Upper lobe of right lung (tissue), 1 donor: Measurements from ENCODE around the gene THAP3. TPM values are rescaled to one million over a fixed set of nuclear protein-coding genes. Genes with fewer than 3 reads are reported as not detected.

ENCODE experiments used
- ATAC-seq: fragments of 200-7000 bp; cut with Tn5 transposase; one replicate; pipeline ENCODE4 v1.9.1; 2020; ENCODE audit warnings: mild to moderate bottlenecking, moderate library complexity
- DNase-seq: peaks from one replicate; pipeline ENCODE4 v3.0.0-alpha.2; 2020
- H3K27ac ChIP-seq: fragments of 200-600 bp; one replicate; pipeline ENCODE4 v1.8.0; 2022
- H3K27me3 ChIP-seq: fragments of 200-600 bp; one replicate; pipeline ENCODE4 v1.8.0; 2022; ENCODE audit warnings: mild to moderate bottlenecking
- H3K36me3 ChIP-seq: fragments of 200-600 bp; one replicate; pipeline ENCODE4 v1.8.0; 2022
- H3K4me1 ChIP-seq: fragments of 200-600 bp; one replicate; pipeline ENCODE4 v1.8.0; 2022
- H3K4me3 ChIP-seq: fragments of 200-600 bp; one replicate; pipeline ENCODE4 v1.8.0; 2022; ENCODE audit warnings: mild to moderate bottlenecking
- H3K9me3 ChIP-seq: fragments of 200-600 bp; one replicate; pipeline ENCODE4 v1.8.0; 2022
- intact Hi-C: fragments of 100-400 bp; cut with DNase I; formaldehyde crosslinking; loops from one replicate; pipeline ENCODE4 v1.11.0; 2022
- total RNA-seq: library from RNA; stranded (reverse); fragmentation: NEBNext Ultra II Directional; extraction: Animal tissue kit (Norgen Biotek cat#: 25700); gene quantifications from one replicate; pipeline ENCODE4 v1.2.1, GENCODE V29; 2021
- TF ChIP-seq, protein P1 (sequence below): fragments of 200-600 bp; IDR thresholded peaks from one replicate; pipeline ENCODE4 v1.8.0; 2022; ENCODE audit warnings: antibody characterized with exemption
- donor health status: DM: no; HTN: yes; CAD: no; lungs with severe emphysema.

The THAP3 gene
- total RNA-seq, 1 donor from 2014 or later = 15.3 TPM

DNA sequence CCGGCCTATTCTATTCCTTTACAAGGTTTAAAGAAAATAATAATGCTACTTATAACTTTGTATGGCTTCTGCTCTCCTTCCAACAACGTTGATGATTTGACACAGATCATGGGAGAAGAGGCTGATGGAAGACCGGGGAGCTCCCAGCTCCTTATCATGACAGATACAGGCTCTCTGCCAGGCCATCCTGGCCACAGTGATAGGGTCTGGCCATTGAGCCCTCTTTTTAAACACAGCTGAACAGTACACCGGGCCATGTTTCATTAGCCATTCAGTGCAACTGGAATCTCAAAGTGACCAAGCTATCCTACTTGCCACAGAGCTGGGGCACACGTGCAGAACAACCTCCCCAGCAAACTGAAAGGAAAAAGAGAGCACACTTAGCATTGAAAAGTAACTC, 42.0 kb downstream of the THAP3 start:
- H3K27me3 ChIP-seq = no peaks in the 10 kb centered on the region
- H3K4me1 ChIP-seq = no peaks in the 10 kb centered on the region
- H3K9me3 ChIP-seq = no peaks in the 10 kb centered on the region
- ATAC-seq (no peak), DNase-seq (no peak)
- intact Hi-C loops = no loop called here
- TF ChIP-seq, protein P1, sequence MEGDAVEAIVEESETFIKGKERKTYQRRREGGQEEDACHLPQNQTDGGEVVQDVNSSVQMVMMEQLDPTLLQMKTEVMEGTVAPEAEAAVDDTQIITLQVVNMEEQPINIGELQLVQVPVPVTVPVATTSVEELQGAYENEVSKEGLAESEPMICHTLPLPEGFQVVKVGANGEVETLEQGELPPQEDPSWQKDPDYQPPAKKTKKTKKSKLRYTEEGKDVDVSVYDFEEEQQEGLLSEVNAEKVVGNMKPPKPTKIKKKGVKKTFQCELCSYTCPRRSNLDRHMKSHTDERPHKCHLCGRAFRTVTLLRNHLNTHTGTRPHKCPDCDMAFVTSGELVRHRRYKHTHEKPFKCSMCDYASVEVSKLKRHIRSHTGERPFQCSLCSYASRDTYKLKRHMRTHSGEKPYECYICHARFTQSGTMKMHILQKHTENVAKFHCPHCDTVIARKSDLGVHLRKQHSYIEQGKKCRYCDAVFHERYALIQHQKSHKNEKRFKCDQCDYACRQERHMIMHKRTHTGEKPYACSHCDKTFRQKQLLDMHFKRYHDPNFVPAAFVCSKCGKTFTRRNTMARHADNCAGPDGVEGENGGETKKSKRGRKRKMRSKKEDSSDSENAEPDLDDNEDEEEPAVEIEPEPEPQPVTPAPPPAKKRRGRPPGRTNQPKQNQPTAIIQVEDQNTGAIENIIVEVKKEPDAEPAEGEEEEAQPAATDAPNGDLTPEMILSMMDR = no peak
- peaks cover 19% of the 10 kb centered on the region for H3K36me3 ChIP-seq
- no peak overlapping the region for H3K4me3 ChIP-seq
- no peak overlapping the region for H3K27ac ChIP-seq

DNA sequence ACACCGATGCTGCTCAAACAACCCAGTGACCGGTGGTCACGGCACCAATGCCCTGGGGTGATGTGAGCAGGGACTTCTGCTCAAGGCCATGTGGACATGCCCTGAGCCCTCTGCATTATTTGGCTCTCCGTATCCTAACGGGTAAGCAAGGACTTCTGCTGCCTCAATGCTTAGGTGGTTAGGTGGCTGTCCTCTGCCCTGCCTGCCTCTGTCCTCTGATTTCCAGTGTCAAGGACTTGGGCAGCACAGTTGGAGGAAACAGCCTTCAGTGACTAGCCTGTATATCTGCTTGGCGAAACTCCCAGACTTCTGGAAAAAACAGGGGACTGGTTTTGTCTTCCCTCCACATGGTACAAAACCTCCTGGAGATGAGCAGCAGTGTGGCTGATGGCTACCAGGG, 42.5 kb downstream of the THAP3 start:
- intact Hi-C loops = no loop called here
- no peak for DNase-seq
- H3K4me3 ChIP-seq = no peak overlapping the region
- no peak overlapping the region for H3K27ac ChIP-seq
- no peaks in the 10 kb centered on the region for H3K27me3 ChIP-seq
- TF ChIP-seq, protein P1 = no peak
- H3K9me3 ChIP-seq = no peaks in the 10 kb centered on the region
- H3K36me3 ChIP-seq = peaks cover 19% of the 10 kb centered on the region
- no peak for ATAC-seq
- H3K4me1 ChIP-seq = no peaks in the 10 kb centered on the region

DNA sequence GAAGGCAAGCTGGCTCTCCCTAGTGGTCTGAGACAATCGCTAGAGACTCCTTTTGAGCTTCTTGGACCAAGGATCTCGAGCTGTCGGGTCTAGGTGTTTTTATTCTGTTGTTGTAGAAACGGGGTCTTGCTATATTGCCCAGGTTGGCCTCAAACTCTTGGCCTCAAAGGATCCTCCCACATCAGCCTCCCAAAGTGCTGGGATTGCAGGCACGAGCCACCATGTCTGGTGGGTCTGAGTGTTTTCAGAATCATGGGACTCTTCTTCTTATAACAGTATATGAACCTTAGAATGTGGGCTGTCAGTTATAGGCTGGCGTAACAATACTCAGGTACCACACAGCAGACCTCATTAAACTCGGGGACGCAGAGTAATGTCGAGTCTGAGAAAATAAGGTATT, 43.8 kb downstream of the THAP3 start:
- no peaks in the 10 kb centered on the region for H3K4me1 ChIP-seq
- TF ChIP-seq, protein P1 = no peak
- DNase-seq = no peak
- H3K9me3 ChIP-seq = no peaks in the 10 kb centered on the region
- intact Hi-C loops = no loop called here
- H3K27me3 ChIP-seq = no peaks in the 10 kb centered on the region
- H3K36me3 ChIP-seq = peaks cover 19% of the 10 kb centered on the region
- ATAC-seq = no peak
- no peak overlapping the region for H3K27ac ChIP-seq
- H3K4me3 ChIP-seq = no peak overlapping the region

DNA sequence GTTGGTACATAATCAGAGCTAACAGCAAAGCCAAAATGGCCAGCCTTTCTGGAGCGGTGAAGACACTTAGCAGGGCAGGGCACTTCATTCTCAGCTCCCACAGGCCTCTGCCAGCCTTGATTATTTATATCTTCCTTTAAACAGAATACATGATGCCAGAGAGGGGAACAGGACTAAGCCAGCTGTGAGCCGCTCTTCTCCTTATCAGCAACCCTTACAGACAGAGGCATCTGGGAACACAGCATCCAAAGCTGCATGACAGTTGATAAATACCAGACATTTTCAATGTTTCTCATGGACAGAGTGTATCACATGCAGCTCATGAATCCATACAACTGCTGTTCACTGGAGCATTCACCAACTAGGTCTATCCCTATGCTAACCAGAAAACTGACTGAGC, 47.9 kb downstream of the THAP3 start:
- Histone ChIP-seq H3K27me3 (no peaks in the 10 kb centered on the region), H3K27ac (no peak overlapping the region), H3K9me3 (no peaks in the 10 kb centered on the region), H3K4me3 (no peak overlapping the region), H3K36me3 (peaks cover 23% of the 10 kb centered on the region), H3K4me1 (no peaks in the 10 kb centered on the region)
- TF ChIP-seq, protein P1 = no peak
- ATAC-seq = no peak
- no peak for DNase-seq
- intact Hi-C loops = no loop called here

DNA sequence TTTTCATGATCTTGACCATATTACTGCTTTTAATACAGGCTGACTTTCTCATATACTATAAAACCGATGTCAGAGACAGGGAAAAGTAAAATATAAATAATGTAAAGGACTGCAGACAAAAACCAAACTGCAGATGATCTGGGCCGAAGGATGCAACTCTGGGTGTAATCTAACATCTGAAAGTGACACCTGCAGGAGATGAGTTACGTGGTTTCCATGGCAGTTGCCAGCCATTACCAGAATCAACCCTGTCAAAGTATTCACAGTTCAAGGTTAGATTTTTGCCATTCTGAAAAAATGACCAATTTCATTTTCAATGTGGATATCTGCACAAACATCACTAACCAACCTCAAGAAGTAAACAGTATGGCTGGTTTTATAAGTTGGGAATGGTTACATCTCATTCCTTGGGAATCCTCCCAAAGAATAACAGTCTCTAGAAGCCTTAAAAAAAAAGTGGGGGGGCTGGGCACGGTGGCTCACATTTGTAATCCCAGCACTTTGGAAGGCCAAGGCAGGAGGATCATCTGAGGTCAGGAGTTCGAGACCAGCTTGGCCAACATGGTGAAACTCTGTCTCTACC, 49.2 kb downstream of the THAP3 start:
- no peaks in the 10 kb centered on the region for H3K9me3 ChIP-seq
- no peak overlapping the region for H3K27ac ChIP-seq
- ATAC-seq = no peak
- DNase-seq = no peak
- no peak overlapping the region for H3K4me3 ChIP-seq
- TF ChIP-seq, protein P1 = no peak
- intact Hi-C loops = no loop called here
- no peaks in the 10 kb centered on the region for H3K27me3 ChIP-seq
- peaks cover 37% of the 10 kb centered on the region for H3K36me3 ChIP-seq
- H3K4me1 ChIP-seq = no peaks in the 10 kb centered on the region

DNA sequence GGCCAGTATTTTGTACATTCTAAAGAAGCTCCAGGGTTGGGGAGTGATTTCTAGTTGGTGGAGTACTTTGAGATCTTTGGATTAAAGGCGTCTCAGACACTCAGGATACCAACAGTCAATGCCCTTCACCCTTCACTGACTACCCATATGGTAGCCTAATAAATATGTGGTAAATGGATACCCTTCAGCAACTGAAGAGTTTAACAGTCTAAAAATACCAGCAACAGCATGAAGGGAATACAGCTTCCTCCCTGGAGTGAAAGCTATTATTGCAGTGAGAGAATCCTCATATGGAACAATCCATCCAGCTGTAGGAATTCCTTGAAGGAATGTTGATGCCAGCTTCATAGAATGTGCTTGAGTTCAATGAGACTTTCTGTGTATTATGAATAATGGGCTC, 50.1 kb downstream of the THAP3 start:
- H3K4me3 ChIP-seq = no peak overlapping the region
- TF ChIP-seq, protein P1 = no peak
- ATAC-seq (no peak), DNase-seq (no peak)
- H3K9me3 ChIP-seq = no peaks in the 10 kb centered on the region
- no peaks in the 10 kb centered on the region for H3K4me1 ChIP-seq
- H3K27me3 ChIP-seq = no peaks in the 10 kb centered on the region
- no peak overlapping the region for H3K27ac ChIP-seq
- intact Hi-C loops = no loop called here
- peaks cover 44% of the 10 kb centered on the region for H3K36me3 ChIP-seq
